RWPE2 (cell line): ENCODE data around the gene CYB561D1.
A peak's percentile ranks its signal among the peaks of the same experiment; 100 is the strongest.

Experiments
- ATAC-seq: fragments of 200-7000 bp; cut with Tn5 transposase; 3 replicates; pipeline ENCODE4 v1.9.1; 2021; ENCODE audit warnings: low read depth
- DNase-seq: peaks from one replicate; pipeline ENCODE4 v3.0.0-alpha.2; 2020; ENCODE audit warnings: low spot score
- H3K27ac ChIP-seq: fragments of 450-650 bp; 2 replicates; pipeline ENCODE4 v1.5.1; 2017; ENCODE audit warnings: mild to moderate bottlenecking; ENCODE audit not compliant: poor library complexity, severe bottlenecking
- H3K27me3 ChIP-seq: fragments of 250-450 bp; sonication (Bioruptor Pico); 2 replicates; pipeline ENCODE4 v1.5.1; 2021; ENCODE audit warnings: mild to moderate bottlenecking, moderate library complexity; ENCODE audit not compliant: insufficient read depth, poor library complexity, severe bottlenecking
- H3K36me3 ChIP-seq: fragments of 250-450 bp; sonication (Bioruptor Pico); 2 replicates; pipeline ENCODE4 v1.5.1; 2020; ENCODE audit warnings: low read depth, mild to moderate bottlenecking, moderate library complexity
- H3K4me1 ChIP-seq: fragments of 250-450 bp; sonication (Bioruptor Pico); 2 replicates; pipeline ENCODE4 v1.5.1; 2021; ENCODE audit warnings: mild to moderate bottlenecking, moderate library complexity; ENCODE audit not compliant: insufficient read depth, poor library complexity, severe bottlenecking
- H3K4me3 ChIP-seq: fragments of 250-450 bp; sonication (Bioruptor Pico); 2 replicates; pipeline ENCODE4 v1.5.1; 2021; ENCODE audit warnings: mild to moderate bottlenecking, moderate library complexity; ENCODE audit not compliant: severe bottlenecking
- H3K9me3 ChIP-seq: fragments of 250-450 bp; sonication (Bioruptor Pico); 2 replicates; pipeline ENCODE4 v1.5.1; 2021; ENCODE audit warnings: mild to moderate bottlenecking, moderate library complexity; ENCODE audit not compliant: severe bottlenecking
- TF ChIP-seq, protein P1 (sequence below): fragments of 450-650 bp; IDR thresholded peaks from one replicate; pipeline ENCODE4 v1.5.1; 2017; ENCODE audit warnings: mild to moderate bottlenecking, moderate library complexity; ENCODE audit not compliant: poor library complexity, severe bottlenecking

Gene CYB561D1

DNA sequence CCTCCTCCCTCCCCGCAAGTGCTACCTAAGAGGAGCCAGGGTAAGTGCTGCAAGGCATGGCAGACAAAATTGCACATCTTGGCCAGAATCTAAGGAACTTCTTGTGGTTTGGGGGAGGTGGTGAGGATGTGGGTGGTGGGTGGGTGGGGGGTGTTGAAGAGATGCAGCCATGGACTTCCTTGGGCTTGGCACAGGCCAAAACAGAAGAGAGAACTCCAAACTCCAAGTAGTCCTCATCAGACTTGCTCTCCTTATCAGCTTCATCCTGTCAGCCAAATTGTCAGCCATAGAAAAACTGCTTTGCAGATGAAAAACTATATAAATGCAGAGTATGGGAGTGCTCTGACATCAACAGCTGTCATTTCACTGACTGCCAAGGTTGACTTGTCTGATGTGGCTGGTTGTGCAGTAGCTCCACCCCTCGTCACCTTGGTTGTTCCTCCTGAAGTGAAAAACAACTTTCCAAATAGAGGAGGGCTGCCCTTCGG lies 8.5 kb downstream of the CYB561D1 start:
- TF ChIP-seq, protein P1, sequence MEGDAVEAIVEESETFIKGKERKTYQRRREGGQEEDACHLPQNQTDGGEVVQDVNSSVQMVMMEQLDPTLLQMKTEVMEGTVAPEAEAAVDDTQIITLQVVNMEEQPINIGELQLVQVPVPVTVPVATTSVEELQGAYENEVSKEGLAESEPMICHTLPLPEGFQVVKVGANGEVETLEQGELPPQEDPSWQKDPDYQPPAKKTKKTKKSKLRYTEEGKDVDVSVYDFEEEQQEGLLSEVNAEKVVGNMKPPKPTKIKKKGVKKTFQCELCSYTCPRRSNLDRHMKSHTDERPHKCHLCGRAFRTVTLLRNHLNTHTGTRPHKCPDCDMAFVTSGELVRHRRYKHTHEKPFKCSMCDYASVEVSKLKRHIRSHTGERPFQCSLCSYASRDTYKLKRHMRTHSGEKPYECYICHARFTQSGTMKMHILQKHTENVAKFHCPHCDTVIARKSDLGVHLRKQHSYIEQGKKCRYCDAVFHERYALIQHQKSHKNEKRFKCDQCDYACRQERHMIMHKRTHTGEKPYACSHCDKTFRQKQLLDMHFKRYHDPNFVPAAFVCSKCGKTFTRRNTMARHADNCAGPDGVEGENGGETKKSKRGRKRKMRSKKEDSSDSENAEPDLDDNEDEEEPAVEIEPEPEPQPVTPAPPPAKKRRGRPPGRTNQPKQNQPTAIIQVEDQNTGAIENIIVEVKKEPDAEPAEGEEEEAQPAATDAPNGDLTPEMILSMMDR, result no peak
- Histone ChIP-seq H3K27ac (no peak overlapping the region), H3K9me3 (no peaks in the 10 kb centered on the region), H3K4me1 (no peaks in the 10 kb centered on the region), H3K36me3 (no peaks in the 10 kb centered on the region; the same call in 1 of the 2 replicates), H3K27me3 (no peaks in the 10 kb centered on the region), H3K4me3 (no peak overlapping the region)
- DNase-seq, result no peak
- ATAC-seq, result no peak

DNA sequence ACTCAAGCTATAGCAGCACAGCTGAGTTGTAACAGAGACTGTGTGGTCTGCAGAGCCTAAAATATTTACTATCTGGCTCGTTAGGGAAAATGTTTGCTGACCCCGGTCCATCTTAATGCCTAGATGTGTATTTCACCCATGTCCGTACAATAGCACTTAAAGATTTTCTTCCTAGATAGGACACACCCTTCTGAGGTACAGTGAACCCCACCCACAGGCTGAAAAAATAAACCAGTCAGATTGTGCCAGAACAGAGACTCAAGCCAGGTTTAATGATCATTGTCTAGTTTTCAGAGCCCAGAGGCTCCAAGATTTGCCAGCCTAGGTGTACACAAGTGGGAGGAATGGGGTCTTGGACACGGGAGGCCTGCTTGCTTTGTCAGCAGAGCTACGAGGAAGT lies 10.0 kb downstream of the CYB561D1 start:
- no peaks in the 10 kb centered on the region for H3K9me3 ChIP-seq
- no peak for DNase-seq

DNA sequence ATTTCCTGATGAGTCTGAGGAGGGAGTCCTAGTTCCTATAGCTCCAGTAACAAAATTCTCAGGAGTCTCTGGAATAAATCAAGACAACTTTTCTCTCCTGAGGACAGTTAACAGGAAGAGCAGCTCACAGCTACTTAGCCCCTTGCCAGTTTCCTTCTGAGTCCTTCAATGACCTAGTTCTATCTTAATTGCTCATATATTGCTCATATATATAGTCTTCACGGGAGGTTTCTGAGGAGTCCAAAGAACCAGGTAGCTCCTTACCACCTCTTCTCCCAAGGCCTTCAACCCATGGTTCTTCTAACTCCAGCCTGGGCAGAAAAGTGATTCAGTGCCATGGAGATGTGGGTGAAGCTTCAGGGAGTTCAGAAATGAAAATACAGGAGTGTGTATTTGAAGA lies 11.1 kb downstream of the CYB561D1 start:
- DNase-seq, result no peak
- H3K4me3 ChIP-seq, result no peak overlapping the region
- H3K27me3 ChIP-seq, result no peaks in the 10 kb centered on the region
- H3K9me3 ChIP-seq, result no peaks in the 10 kb centered on the region
- H3K4me1 ChIP-seq, result no peaks in the 10 kb centered on the region
- TF ChIP-seq, protein P1, result no peak
- H3K36me3 ChIP-seq, result no peaks in the 10 kb centered on the region
- no peak overlapping the region for H3K27ac ChIP-seq
- no peak for ATAC-seq

More for the DNA sequence above, 10.0 kb downstream of the CYB561D1 start:
- H3K36me3 ChIP-seq, result no peaks in the 10 kb centered on the region; the same call in 1 of the 2 replicates
- H3K4me1 ChIP-seq, result no peaks in the 10 kb centered on the region
- no peaks in the 10 kb centered on the region for H3K27me3 ChIP-seq
- no peak for ATAC-seq
- no peak overlapping the region for H3K4me3 ChIP-seq
- TF ChIP-seq, protein P1, result no peak
- no peak overlapping the region for H3K27ac ChIP-seq

DNA sequence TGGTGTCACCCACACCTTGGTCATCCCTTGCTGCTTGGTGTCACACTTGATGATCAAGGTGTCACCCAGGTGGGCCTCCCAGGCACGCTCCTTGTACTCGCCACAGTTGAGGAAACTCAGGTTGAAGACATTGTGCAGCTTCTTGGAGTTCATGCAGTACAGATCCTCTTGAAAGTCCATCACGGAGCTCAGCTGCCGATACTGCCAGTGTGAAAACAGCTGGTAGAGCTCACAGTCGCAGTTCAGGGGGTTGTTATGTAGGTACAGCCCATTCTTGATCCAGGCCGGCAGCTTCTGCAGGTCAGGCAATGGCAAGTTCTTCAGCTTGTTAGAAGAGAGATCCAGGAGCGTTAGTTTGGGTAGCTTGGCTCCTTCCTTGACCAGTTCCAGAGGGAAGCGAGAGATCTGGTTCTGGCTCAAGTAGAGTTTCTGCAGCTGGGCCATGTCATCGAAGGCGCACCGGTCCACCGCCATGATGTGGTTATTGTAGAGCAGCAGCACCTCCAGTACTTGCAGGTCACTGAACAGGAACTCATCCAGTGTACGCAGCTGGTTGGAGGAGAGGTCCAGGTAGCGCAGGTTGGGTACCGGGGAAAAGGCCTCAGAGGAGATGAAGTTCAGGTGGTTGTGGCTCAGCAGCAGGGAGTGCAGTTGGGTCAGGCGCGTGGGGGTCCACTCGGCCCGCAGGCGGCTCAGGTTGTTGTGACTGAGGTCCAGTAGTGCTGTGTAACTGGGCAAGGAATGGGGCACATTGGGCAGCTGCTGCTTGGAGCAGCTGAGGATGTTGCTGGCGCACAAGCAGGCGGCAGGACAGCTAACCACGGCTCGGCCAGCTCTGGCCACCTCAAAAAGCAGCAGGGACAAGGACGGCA lies 14.3 kb downstream of the CYB561D1 start:
- no peak overlapping the region for H3K27ac ChIP-seq
- TF ChIP-seq, protein P1, result no peak
- no peaks in the 10 kb centered on the region for H3K9me3 ChIP-seq
- no peaks in the 10 kb centered on the region for H3K36me3 ChIP-seq
- H3K27me3 ChIP-seq, result no peaks in the 10 kb centered on the region
- ATAC-seq, result no peak
- no peaks in the 10 kb centered on the region for H3K4me1 ChIP-seq
- DNase-seq, result no peak
- H3K4me3 ChIP-seq, result no peak overlapping the region

DNA sequence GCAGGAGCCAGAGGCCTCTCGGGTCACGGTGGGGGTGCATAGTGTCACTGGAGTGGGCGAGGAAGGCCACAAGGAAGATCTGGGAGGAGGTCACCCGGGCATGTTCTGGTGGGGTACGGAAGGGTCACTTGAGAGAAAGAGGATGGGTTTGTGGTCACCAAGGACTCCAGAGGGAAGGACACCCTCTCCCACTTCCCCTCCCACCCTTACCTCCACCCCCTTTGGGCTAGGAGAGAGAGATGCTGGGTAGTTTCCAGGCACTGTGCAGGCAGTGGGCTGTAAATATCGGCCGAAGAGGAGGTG lies 14.9 kb downstream of the CYB561D1 start:
- Histone ChIP-seq H3K9me3 (no peaks in the 10 kb centered on the region), H3K36me3 (no peaks in the 10 kb centered on the region), H3K27ac (no peak overlapping the region), H3K4me1 (no peaks in the 10 kb centered on the region), H3K4me3 (peak overlapping the region; percentile 49), H3K27me3 (no peaks in the 10 kb centered on the region)
- TF ChIP-seq, protein P1, result no peak
- ATAC-seq (no peak), DNase-seq (no peak)
